Peyer's patch (tissue), 4 donors: ENCODE results near the gene RAB22A.

ENCODE experiments used
- POLR2A ChIP-seq, 2 donors: fragments of 450-650 bp; IDR thresholded peaks; one replicate each; pipeline ENCODE4 v1.5.1; 2017; ENCODE audit warnings: antibody characterized with exemption in 2 of 2, mild to moderate bottlenecking in 2 of 2, moderate library complexity in 2 of 2
- TF ChIP-seq, protein P1 (sequence below), 6 experiments: fragments of 450-650 bp in 4 of 6; fragments of 200-600 bp in 2 of 6; sonication (generic) in 1 of 6; IDR thresholded peaks; one replicate each; pipeline ENCODE4 v1.5.1; 2017 to 2019; ENCODE audit warnings: antibody characterized with exemption in 6 of 6, mild to moderate bottlenecking in 3 of 6, moderate library complexity in 1 of 6

GRCh38 chr20:58339741-58340140, 30.2 kb downstream of the RAB22A start:
- TF ChIP-seq, protein P1, sequence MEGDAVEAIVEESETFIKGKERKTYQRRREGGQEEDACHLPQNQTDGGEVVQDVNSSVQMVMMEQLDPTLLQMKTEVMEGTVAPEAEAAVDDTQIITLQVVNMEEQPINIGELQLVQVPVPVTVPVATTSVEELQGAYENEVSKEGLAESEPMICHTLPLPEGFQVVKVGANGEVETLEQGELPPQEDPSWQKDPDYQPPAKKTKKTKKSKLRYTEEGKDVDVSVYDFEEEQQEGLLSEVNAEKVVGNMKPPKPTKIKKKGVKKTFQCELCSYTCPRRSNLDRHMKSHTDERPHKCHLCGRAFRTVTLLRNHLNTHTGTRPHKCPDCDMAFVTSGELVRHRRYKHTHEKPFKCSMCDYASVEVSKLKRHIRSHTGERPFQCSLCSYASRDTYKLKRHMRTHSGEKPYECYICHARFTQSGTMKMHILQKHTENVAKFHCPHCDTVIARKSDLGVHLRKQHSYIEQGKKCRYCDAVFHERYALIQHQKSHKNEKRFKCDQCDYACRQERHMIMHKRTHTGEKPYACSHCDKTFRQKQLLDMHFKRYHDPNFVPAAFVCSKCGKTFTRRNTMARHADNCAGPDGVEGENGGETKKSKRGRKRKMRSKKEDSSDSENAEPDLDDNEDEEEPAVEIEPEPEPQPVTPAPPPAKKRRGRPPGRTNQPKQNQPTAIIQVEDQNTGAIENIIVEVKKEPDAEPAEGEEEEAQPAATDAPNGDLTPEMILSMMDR (IDR thresholded peaks at IDR 0.05) = no peak
- no peak for TF ChIP-seq POLR2A (IDR thresholded peaks at IDR 0.05)
